ENCODE measurements around the gene PLPPR1. TPM values are rescaled to one million over a fixed set of nuclear protein-coding genes. Genes with fewer than 3 reads are reported as not detected.

Gene PLPPR1
- total and polyA plus RNA-seq, 2 of the 13 experiments (the other 11 are each of a cell fraction or from before 2014, with no cell fraction given) = 16.0 to 84.7 TPM

DNA sequence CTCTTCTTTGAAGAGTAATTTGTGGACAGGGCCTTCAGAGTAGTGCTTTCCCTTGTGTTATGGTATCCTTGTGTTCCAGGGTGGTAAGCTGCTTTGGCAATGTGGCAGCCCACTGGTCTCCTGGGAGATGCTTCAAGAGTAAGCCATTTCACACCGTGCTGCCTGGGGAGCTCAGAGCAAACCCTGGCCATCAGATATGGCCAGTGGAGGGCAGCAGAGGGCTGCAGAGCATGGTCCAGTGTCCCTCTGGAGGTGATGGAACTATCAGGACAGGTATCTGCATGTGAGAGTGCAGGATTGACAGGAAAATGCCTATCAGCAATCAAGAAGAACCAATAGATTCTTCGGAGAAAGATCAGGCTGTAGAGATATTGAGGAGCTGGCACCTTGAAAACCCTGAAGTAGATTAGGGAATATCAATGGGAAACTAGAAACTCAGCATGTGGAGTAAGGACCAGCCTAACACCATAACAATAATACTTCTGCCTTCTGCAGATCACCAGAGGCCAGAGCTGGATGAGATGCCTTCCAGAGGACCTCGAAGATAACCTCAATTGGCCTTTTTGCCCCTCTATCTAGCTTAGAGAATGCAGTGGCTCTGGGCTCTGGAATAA lies 90.8 kb downstream of the PLPPR1 start:
- H3K36me3 ChIP-seq (replicated peaks in 1 of 2; ENCODE audit: control insufficient read depth in 1 of 2, insufficient read depth in 2 of 2, low read length in 2 of 2) = no peaks in the 10 kb centered on the region
- peaks cover 6% of the 10 kb centered on the region; the same call in 1 of the 2 replicates for H3K4me1 ChIP-seq (ENCODE audit: insufficient read depth, low read length)
- H3K9me3 ChIP-seq (ENCODE audit: low read length) = no peaks in the 10 kb centered on the region
- ChIA-PET POLR2A (interaction anchor here (1.3 kb wide), 1 partner anchor 192 kb away, joined by 3 read pairs; no protein-coding TSS in a partner anchor), CTCF (ENCODE audit: low intra/inter-chr PET ratio, low total read pairs) (interaction anchor here (0.6 to 4.3 kb wide), 8 partner anchors 91 to 411 kb away, joined by 3 to 40 read pairs (median 4); no protein-coding TSS in a partner anchor)
- BruUV-seq (replicated peaks) = no TSS peak
- no peak overlapping the region for H3K4me3 ChIP-seq (replicated peaks in 1 of 3; ENCODE audit: insufficient read depth in 1 of 3, low read depth in 2 of 3, low read length in 3 of 3)
- in situ Hi-C loops (cut with HindIII; ENCODE audit: extremely low pct_ligation_motif_present, low pct_unique_long_range_greater_than_20kb) = loop anchor here (5.0 to 10.0 kb wide), 3 partner anchors 113 to 275 kb away; partner anchors contain the start of genes MRPL50 and ZNF189
- DNase-seq (ENCODE audit: low spot score) = peak; percentile 57
- H3K79me2 ChIP-seq (ENCODE audit: insufficient read depth, low read length) = no peaks in the 10 kb centered on the region
- no peak overlapping the region for H3K27ac ChIP-seq (ENCODE audit: extremely low read length, insufficient read depth, low read length)
- H4K20me1 ChIP-seq (ENCODE audit: insufficient read depth, low read length) = no peaks in the 10 kb centered on the region
- FAIRE-seq = peak; percentile 88
- no peak overlapping the region for H2AFZ ChIP-seq (ENCODE audit: low read length)
- intact Hi-C loops (cut with micrococcal nuclease; ENCODE audit: unreplicated experiment) = loop anchor here (1.0 to 10.0 kb wide), 9 partner anchors 43 to 515 kb away; partner anchors contain the start of gene PLPPR1
- no peak overlapping the region for H3K4me2 ChIP-seq (ENCODE audit: low read depth, low read length)
- no peaks in the 10 kb centered on the region for H3K27me3 ChIP-seq (ENCODE audit: control insufficient read depth in 1 of 2, insufficient read depth in 2 of 2, low read length in 2 of 2)
- H3K9ac ChIP-seq (ENCODE audit: insufficient read depth, low read depth, low read length) = no peak overlapping the region
- 2% methylated on average over 3 of the region's 3 CpGs for WGBS (ENCODE audit: low lambda C conversion rate)
- peak; percentile 100 for ATAC-seq
- TF ChIP-seq ZMYM4 (CRISPR knock-in tag; IDR thresholded peaks at IDR 0.05) = peak; percentile 63; the same call in 1 of the 2 replicates
- 0 out of 2 replicates have a peak, but pooled peaks have one; percentile 17 for TF ChIP-seq FOXA3 (CRISPR knock-in tag; IDR thresholded peaks at IDR 0.05)
- TF ChIP-seq ZKSCAN8 (CRISPR knock-in tag; IDR thresholded peaks at IDR 0.05; ENCODE audit: borderline replicate concordance) = no peak
- no peak for TF ChIP-seq ZNF292 (CRISPR knock-in tag; IDR thresholded peaks at IDR 0.05; ENCODE audit: borderline replicate concordance, low read depth)
- 0 out of 2 replicates have a peak, but pooled peaks have one; percentile 35 for TF ChIP-seq FOXC1 (CRISPR knock-in tag; IDR thresholded peaks at IDR 0.05; ENCODE audit: borderline replicate concordance)
- TF ChIP-seq, protein P1, sequence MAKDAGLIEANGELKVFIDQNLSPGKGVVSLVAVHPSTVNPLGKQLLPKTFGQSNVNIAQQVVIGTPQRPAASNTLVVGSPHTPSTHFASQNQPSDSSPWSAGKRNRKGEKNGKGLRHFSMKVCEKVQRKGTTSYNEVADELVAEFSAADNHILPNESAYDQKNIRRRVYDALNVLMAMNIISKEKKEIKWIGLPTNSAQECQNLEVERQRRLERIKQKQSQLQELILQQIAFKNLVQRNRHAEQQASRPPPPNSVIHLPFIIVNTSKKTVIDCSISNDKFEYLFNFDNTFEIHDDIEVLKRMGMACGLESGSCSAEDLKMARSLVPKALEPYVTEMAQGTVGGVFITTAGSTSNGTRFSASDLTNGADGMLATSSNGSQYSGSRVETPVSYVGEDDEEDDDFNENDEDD (CRISPR knock-in tag; IDR thresholded peaks at IDR 0.05; ENCODE audit: borderline replicate concordance) = no peak
- TF ChIP-seq DNMT1 (CRISPR knock-in tag; IDR thresholded peaks at IDR 0.05) = no peak
- peak; percentile 67 for TF ChIP-seq KDM2A (CRISPR knock-in tag; IDR thresholded peaks at IDR 0.05; ENCODE audit: borderline replicate concordance, low read depth)
- no peak for TF ChIP-seq ZFP36L1 (CRISPR knock-in tag; IDR thresholded peaks at IDR 0.05)
- TF ChIP-seq ZFAT (CRISPR knock-in tag; conservative IDR thresholded peaks at IDR 0.05) = no peak
- 0 out of 2 replicates have a peak, but pooled peaks have one; percentile 23 for TF ChIP-seq ZNF331 (CRISPR knock-in tag; IDR thresholded peaks at IDR 0.05)
- no peak for TF ChIP-seq ZNF274 (CRISPR knock-in tag; IDR thresholded peaks at IDR 0.05)
- no peak for TF ChIP-seq ZNF337 (CRISPR knock-in tag; IDR thresholded peaks at IDR 0.05; ENCODE audit: borderline replicate concordance, low read depth)
- peak; percentile 83 for TF ChIP-seq SALL1 (CRISPR knock-in tag; IDR thresholded peaks at IDR 0.05)
- TF ChIP-seq, protein P2, sequence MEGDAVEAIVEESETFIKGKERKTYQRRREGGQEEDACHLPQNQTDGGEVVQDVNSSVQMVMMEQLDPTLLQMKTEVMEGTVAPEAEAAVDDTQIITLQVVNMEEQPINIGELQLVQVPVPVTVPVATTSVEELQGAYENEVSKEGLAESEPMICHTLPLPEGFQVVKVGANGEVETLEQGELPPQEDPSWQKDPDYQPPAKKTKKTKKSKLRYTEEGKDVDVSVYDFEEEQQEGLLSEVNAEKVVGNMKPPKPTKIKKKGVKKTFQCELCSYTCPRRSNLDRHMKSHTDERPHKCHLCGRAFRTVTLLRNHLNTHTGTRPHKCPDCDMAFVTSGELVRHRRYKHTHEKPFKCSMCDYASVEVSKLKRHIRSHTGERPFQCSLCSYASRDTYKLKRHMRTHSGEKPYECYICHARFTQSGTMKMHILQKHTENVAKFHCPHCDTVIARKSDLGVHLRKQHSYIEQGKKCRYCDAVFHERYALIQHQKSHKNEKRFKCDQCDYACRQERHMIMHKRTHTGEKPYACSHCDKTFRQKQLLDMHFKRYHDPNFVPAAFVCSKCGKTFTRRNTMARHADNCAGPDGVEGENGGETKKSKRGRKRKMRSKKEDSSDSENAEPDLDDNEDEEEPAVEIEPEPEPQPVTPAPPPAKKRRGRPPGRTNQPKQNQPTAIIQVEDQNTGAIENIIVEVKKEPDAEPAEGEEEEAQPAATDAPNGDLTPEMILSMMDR (CRISPR knock-in tag; IDR thresholded peaks at IDR 0.05) = peak; percentile 99
- no peak for TF ChIP-seq SOX6 (IDR thresholded peaks at IDR 0.05)
- peak; percentile 21; the same call in 1 of the 2 replicates for TF ChIP-seq SOX6 (CRISPR knock-in tag; IDR thresholded peaks at IDR 0.05)
- 0 out of 2 replicates have a peak, but pooled peaks have one; percentile 10 for TF ChIP-seq RARA (CRISPR knock-in tag; IDR thresholded peaks at IDR 0.05)
- TF ChIP-seq IRF2 (CRISPR knock-in tag; IDR thresholded peaks at IDR 0.05) = peak; percentile 64; the same call in 1 of the 2 replicates
- TF ChIP-seq KDM4B (CRISPR knock-in tag; IDR thresholded peaks at IDR 0.05) = no peak
